HCT116 (cell line): ENCODE measurements around the gene LRBA. TPM values are rescaled to one million over a fixed set of nuclear protein-coding genes. Genes with fewer than 3 reads are reported as not detected.

ENCODE experiments used
- ATAC-seq: fragments of 200-7000 bp; cut with Tn5 transposase; 2 replicates; pipeline ENCODE4 v1.9.1; 2020; ENCODE audit warnings: mild to moderate bottlenecking, moderate library complexity
- BruUV-seq: library from RNA; stranded (reverse); fragments of 400-500 nt; replicated peaks from 2 replicates; lab custom pipeline; 2021; lab: Mats Ljungman, UMichigan
- CTCF ChIA-PET: fragments of 300-600 bp; sonication (Branson Sonifier 250); formaldehyde crosslinking; loops from one replicate; lab custom pipeline; 2021; ENCODE audit warnings: antibody characterized with exemption; lab: Charles Lee
- POLR2A ChIA-PET: fragments of 300-600, 350-600 bp; sonication (Branson Sonifier 250); formaldehyde crosslinking; loops from one replicate; lab custom pipeline; 2021; ENCODE audit warnings: antibody characterized with exemption; lab: Charles Lee
- RAD21 ChIA-PET, 2 experiments: fragments of 300-600 bp; sonication (Branson Sonifier 250); formaldehyde crosslinking; loops; one replicate each; lab custom pipeline; 2023; ENCODE audit warnings: low total read pairs in 2 of 2; ENCODE audit not compliant: uncharacterized antibody in 2 of 2, unreplicated experiment in 2 of 2, low non-redundant PET in 1 of 2; lab: Charles Lee
- DNase-seq: peaks from one replicate; pipeline ENCODE4 v3.0.0-alpha.2; 2010; ENCODE audit warnings: low read depth, low spot score
- H2AFZ ChIP-seq: fragments of 200-600 bp; shearing (Covaris generic), sonication (generic); 2 replicates; pipeline ENCODE4 v1.6.1; 2017; ENCODE audit warnings: low read depth, mixed run types, mixed read lengths, antibody characterized with exemption, low read length; ENCODE audit not compliant: poor library complexity, severe bottlenecking
- H3K27ac ChIP-seq: 2 replicates; pipeline ENCODE4 v1.5.1; 2012; ENCODE audit warnings: low read depth, low read length
- H3K27me3 ChIP-seq: fragments of 200-600 bp; sonication (generic); 2 replicates; pipeline ENCODE4 v1.6.1; 2016; ENCODE audit warnings: mixed run types, low read length, mixed read lengths; ENCODE audit not compliant: insufficient read depth
- H3K36me3 ChIP-seq, 2 experiments: fragments of 200-500 bp in 1 of 2; fragments of 200-600 bp in 1 of 2; sonication (Bioruptor generic) in 1 of 2; sonication (generic) in 1 of 2; 2 replicates each; pipeline versions ENCODE4 v1.5.1 to v1.6.1; 2014 to 2016; ENCODE audit warnings: low read length in 2 of 2, inconsistent platforms in 1 of 2, mixed read lengths in 1 of 2, mixed run types in 1 of 2; ENCODE audit not compliant: insufficient read depth in 2 of 2, control insufficient read depth in 1 of 2
- H3K4me1 ChIP-seq, 2 experiments: fragments of 200-600 bp in 1 of 2; sonication (generic) in 1 of 2; 2 replicates each; pipeline versions ENCODE4 v1.5.1 to v1.6.1; 2012 to 2017; ENCODE audit warnings: low read length in 2 of 2, inconsistent platforms in 1 of 2, mild to moderate bottlenecking in 1 of 2, mixed read lengths in 1 of 2, mixed run types in 1 of 2, moderate library complexity in 1 of 2; ENCODE audit not compliant: insufficient read depth in 2 of 2, control insufficient read depth in 1 of 2
- H3K4me2 ChIP-seq: fragments of 200-600 bp; sonication (generic); 2 replicates; pipeline ENCODE4 v1.6.1; 2017; ENCODE audit warnings: mixed run types, low read length, mixed read lengths
- H3K4me3 ChIP-seq, 2 experiments: fragments of 200-600 bp in 1 of 2; sonication (generic) in 1 of 2; replicated peaks in 1 of 2; 2 replicates each; pipeline ENCODE4 v1.5.1; 2011 to 2016; ENCODE audit warnings: low read length in 2 of 2, control low read depth in 1 of 2, low read depth in 1 of 2, mild to moderate bottlenecking in 1 of 2, mixed read lengths in 1 of 2, mixed run types in 1 of 2
- H3K79me2 ChIP-seq: fragments of 200-600 bp; sonication (generic); 2 replicates; pipeline ENCODE4 v1.6.1; 2017; ENCODE audit warnings: mild to moderate bottlenecking, mixed run types, low read length, moderate library complexity, mixed read lengths; ENCODE audit not compliant: insufficient read depth
- H3K9ac ChIP-seq: fragments of 200-600 bp; sonication (generic); 2 replicates; pipeline ENCODE4 v1.6.1; 2016; ENCODE audit warnings: low read length, mixed read lengths
- H3K9me2 ChIP-seq: fragments of 200-600 bp; sonication (generic), shearing (Covaris generic); 2 replicates; pipeline ENCODE4 v1.6.1; 2017; ENCODE audit warnings: mixed run types, mild to moderate bottlenecking, moderate library complexity; ENCODE audit not compliant: insufficient read depth
- H3K9me3 ChIP-seq, 2 experiments: fragments of 200-500 bp in 1 of 2; fragments of 200-600 bp in 1 of 2; sonication (Bioruptor generic) in 1 of 2; sonication (generic) in 1 of 2; 2 replicates each; pipeline ENCODE4 v1.6.1; 2014 to 2017; ENCODE audit warnings: low read length in 2 of 2, mixed read lengths in 2 of 2, inconsistent platforms in 1 of 2, low read depth in 1 of 2, mild to moderate bottlenecking in 1 of 2, mixed run types in 1 of 2, moderate library complexity in 1 of 2; ENCODE audit not compliant: control insufficient read depth in 1 of 2, insufficient read depth in 1 of 2
- H4K20me1 ChIP-seq: fragments of 200-600 bp; sonication (generic), shearing (Covaris generic); 2 replicates; pipeline ENCODE4 v1.6.1; 2017; ENCODE audit warnings: mixed run types, mild to moderate bottlenecking, moderate library complexity; ENCODE audit not compliant: insufficient read depth
- EGR1 ChIP-seq: IDR thresholded peaks from 2 replicates; pipeline ENCODE4 v1.6.1; 2012; ENCODE audit warnings: low read depth
- POLR2AphosphoS5 ChIP-seq: IDR thresholded peaks from 2 replicates; pipeline ENCODE4 v1.6.1; 2011; ENCODE audit warnings: mild to moderate bottlenecking, low read depth, low read length, moderate library complexity
- RAD21 ChIP-seq: IDR thresholded peaks from 2 replicates; pipeline ENCODE4 v1.6.1; 2012; ENCODE audit warnings: low read depth, mild to moderate bottlenecking
- REST ChIP-seq: IDR thresholded peaks from 2 replicates; pipeline ENCODE4 v1.6.1; 2012; ENCODE audit warnings: low read depth
- ZBTB33 ChIP-seq: IDR thresholded peaks from 2 replicates; pipeline ENCODE4 v1.6.1; 2011; ENCODE audit warnings: mild to moderate bottlenecking, low read length, moderate library complexity; ENCODE audit not compliant: insufficient replicate concordance; ENCODE audit errors: extremely low read depth
- intact Hi-C: fragments of 100-400 bp; cut with micrococcal nuclease; formaldehyde crosslinking; loops from 2 replicates; pipeline ENCODE4 v1.10.0; 2022
- total RNA-seq: library from RNA; stranded (reverse); gene quantifications from one replicate; pipeline ENCODE4 v1.2.1, GENCODE V29; 2021; ENCODE audit not compliant: unreplicated experiment

LRBA gene
- total RNA-seq, 1 experiment from 2014 or later, result 79.8 TPM

DNA sequence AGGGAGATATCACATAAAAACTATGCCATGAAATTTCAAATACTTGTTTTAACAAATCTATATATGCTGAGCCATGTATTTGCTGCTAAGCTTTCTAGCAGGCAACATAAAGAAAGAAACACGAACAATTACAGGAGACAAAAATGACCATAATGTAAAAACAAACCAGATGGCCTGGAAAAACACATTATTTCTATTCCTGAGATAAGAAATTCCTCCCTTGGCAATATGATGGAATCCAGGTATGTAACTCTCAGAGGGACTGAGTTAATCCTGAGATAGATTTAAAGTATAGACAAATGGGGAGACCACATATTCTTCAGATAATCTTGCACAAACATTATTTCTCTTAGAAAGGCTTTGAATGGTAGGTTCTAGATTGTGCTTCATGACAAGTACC lies 657.3 kb downstream of the LRBA start:
- no TSS peak for BruUV-seq
- H3K27ac ChIP-seq, result no peak overlapping the region
- ChIA-PET RAD21 (no interaction called here), CTCF (no interaction called here), POLR2A (no interaction called here)
- no peaks in the 10 kb centered on the region for H3K9me2 ChIP-seq
- no peaks in the 10 kb centered on the region for H3K79me2 ChIP-seq
- H3K36me3 ChIP-seq, result no peaks in the 10 kb centered on the region
- ATAC-seq, result no peak
- H3K27me3 ChIP-seq, result no peaks in the 10 kb centered on the region
- H3K4me2 ChIP-seq, result no peak overlapping the region
- intact Hi-C loops, result no loop called here
- DNase-seq, result no peak
- H3K9me3 ChIP-seq, result no peaks in the 10 kb centered on the region
- H2AFZ ChIP-seq, result no peak overlapping the region
- H3K9ac ChIP-seq, result no peak overlapping the region
- H4K20me1 ChIP-seq, result no peaks in the 10 kb centered on the region
- H3K4me3 ChIP-seq, result no peak overlapping the region
- TF ChIP-seq REST (no peak), RAD21 (no peak), ZBTB33 (no peak), POLR2AphosphoS5 (no peak), EGR1 (no peak)
- H3K4me1 ChIP-seq, result no peaks in the 10 kb centered on the region
